OCI-LY3 (cell line): ENCODE data around the gene LTBP1.

Experiments
- CTCF ChIP-seq: fragments of 200-600, 300-600 bp; sonication (generic); IDR thresholded peaks from 2 replicates; pipeline ENCODE4 v1.5.1; 2014; ENCODE audit warnings: antibody characterized with exemption, low read length, low read depth
- EZH2phosphoT487 ChIP-seq: fragments of 200-600 bp; shearing (Covaris generic); IDR thresholded peaks from 2 replicates; pipeline ENCODE4 v1.6.1; 2018; ENCODE audit warnings: antibody characterized with exemption, mixed run types, low read depth

DNA sequence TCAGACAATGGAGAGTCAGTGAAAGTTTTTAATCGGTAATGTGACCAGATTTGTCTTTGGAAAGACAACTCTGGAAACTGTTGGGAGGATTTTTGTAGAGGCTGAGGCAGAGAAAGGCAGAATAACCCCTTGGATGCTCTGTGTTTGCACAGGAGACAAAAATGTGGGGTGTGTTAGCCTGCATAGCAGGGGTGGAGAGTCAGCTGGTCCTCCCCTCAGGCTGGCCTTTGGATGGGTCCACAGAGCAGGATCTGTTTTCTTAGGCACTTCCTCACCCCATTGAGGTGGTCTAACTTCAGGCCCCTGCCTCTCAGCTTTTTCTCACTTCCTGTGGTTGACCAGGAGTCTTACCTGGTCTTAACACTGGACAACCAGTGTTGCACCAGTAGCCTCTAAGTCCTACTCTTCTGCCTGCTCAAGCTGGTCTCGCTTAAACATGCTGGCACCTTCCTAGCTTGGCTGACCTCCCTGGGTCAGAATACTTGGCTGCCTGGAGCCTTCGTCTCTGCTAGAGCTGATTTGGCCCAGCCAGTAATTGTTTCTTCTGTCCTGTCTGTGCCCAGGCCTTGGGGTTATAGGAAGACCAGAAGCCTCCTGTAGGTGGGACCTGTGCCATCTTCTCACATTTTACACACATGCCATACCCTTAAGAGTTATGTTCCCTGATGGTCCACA, 269.9 kb downstream of the LTBP1 start:
- TF ChIP-seq CTCF: no peak
- no peak for TF ChIP-seq EZH2phosphoT487
